Suprapubic skin (tissue), 4 donors: Measurements from ENCODE around the gene TMEM18. TPM values are rescaled to one million over a fixed set of nuclear protein-coding genes. Genes with fewer than 3 reads are reported as not detected.
A peak's percentile ranks its signal among the peaks of the same experiment; 100 is the strongest.

ENCODE experiments used
- DNase-seq, 2 donors: peaks; one replicate each; pipeline ENCODE4 v3.0.0-alpha.2; 2019; ENCODE audit warnings: low spot score in 2 of 2
- H3K27ac ChIP-seq: fragments of 200-600 bp; sonication (generic); one replicate; pipeline ENCODE4 v1.5.1; 2019
- H3K27me3 ChIP-seq: fragments of 200-600 bp; sonication (generic); one replicate; pipeline ENCODE4 v1.5.1; 2019
- H3K36me3 ChIP-seq: fragments of 200-600 bp; sonication (generic); one replicate; pipeline ENCODE4 v1.5.1; 2019
- H3K4me1 ChIP-seq: fragments of 200-600 bp; sonication (generic); one replicate; pipeline ENCODE4 v1.5.1; 2019
- H3K4me3 ChIP-seq: fragments of 200-600 bp; sonication (generic); one replicate; pipeline ENCODE4 v1.5.1; 2019; ENCODE audit warnings: mild to moderate bottlenecking
- H3K9me3 ChIP-seq: fragments of 200-600 bp; sonication (generic); one replicate; pipeline ENCODE4 v1.5.1; 2019
- EP300 ChIP-seq: sonication (generic); formaldehyde crosslinking; IDR thresholded peaks from one replicate; pipeline ENCODE4 v1.6.1; 2017; ENCODE audit warnings: antibody characterized with exemption
- POLR2A ChIP-seq, 2 donors: fragments of 450-650 bp; IDR thresholded peaks; one replicate each; pipeline ENCODE4 v1.6.1; 2017; ENCODE audit warnings: antibody characterized with exemption in 2 of 2, mild to moderate bottlenecking in 2 of 2, moderate library complexity in 2 of 2
- POLR2AphosphoS5 ChIP-seq, 3 donors: sonication (generic); formaldehyde crosslinking; IDR thresholded peaks; one replicate each; pipeline ENCODE4 v1.6.1; 2017; ENCODE audit warnings: antibody characterized with exemption in 3 of 3
- WGBS: methylation state at CpG from one replicate; pipeline ENCODE4 v1.1.5; 2018; 5-methylcytosine and 5-hydroxymethylcytosine counted together
- total RNA-seq, 4 donors: library from RNA; depleted of rRNA; stranded (reverse); fragments of >200 nt; gene quantifications; one replicate each; pipeline ENCODE4 v1.1.0, GENCODE V29; 2016
- TF ChIP-seq, protein P1 (sequence below), 2 donors: fragments of 200-600 bp in 1 of 2; fragments of 450-650 bp in 1 of 2; sonication (generic) in 1 of 2; IDR thresholded peaks; one replicate each; pipeline ENCODE4 v1.5.1; 2016 to 2019; ENCODE audit warnings: antibody characterized with exemption in 2 of 2, mild to moderate bottlenecking in 1 of 2, moderate library complexity in 1 of 2

The TMEM18 gene
- total RNA-seq, 4 donors from 2014 or later, result 20.4 to 24.6 (median 22.0) TPM

DNA sequence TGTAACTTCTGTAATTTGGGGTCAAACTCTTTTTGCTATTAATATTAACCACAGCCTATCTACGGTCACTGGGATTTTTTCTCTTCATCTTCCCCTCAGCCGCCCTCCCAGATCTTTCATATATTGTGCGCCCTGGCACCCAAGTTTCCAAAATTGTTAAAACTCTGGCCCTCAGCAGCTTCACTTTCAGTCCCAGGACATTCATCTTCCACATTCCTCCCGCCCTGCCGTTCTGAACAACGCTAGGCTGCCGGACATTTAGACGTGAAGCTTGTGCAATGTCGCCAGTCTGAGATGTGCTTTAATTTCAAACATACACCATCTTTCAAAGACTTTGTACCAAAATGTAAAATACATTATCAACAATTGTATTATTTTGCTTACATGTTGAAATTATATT, 1.8 kb upstream of the TMEM18 start:
- DNase-seq, result no peak
- WGBS, result 88% methylated on average over 9 of the region's 9 CpGs
- TF ChIP-seq POLR2A (IDR thresholded peaks at IDR 0.05) (no peak), POLR2AphosphoS5 (IDR thresholded peaks at IDR 0.05) (no peak), EP300 (no peak)
- TF ChIP-seq, protein P1, sequence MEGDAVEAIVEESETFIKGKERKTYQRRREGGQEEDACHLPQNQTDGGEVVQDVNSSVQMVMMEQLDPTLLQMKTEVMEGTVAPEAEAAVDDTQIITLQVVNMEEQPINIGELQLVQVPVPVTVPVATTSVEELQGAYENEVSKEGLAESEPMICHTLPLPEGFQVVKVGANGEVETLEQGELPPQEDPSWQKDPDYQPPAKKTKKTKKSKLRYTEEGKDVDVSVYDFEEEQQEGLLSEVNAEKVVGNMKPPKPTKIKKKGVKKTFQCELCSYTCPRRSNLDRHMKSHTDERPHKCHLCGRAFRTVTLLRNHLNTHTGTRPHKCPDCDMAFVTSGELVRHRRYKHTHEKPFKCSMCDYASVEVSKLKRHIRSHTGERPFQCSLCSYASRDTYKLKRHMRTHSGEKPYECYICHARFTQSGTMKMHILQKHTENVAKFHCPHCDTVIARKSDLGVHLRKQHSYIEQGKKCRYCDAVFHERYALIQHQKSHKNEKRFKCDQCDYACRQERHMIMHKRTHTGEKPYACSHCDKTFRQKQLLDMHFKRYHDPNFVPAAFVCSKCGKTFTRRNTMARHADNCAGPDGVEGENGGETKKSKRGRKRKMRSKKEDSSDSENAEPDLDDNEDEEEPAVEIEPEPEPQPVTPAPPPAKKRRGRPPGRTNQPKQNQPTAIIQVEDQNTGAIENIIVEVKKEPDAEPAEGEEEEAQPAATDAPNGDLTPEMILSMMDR (IDR thresholded peaks at IDR 0.05), result no peak

DNA sequence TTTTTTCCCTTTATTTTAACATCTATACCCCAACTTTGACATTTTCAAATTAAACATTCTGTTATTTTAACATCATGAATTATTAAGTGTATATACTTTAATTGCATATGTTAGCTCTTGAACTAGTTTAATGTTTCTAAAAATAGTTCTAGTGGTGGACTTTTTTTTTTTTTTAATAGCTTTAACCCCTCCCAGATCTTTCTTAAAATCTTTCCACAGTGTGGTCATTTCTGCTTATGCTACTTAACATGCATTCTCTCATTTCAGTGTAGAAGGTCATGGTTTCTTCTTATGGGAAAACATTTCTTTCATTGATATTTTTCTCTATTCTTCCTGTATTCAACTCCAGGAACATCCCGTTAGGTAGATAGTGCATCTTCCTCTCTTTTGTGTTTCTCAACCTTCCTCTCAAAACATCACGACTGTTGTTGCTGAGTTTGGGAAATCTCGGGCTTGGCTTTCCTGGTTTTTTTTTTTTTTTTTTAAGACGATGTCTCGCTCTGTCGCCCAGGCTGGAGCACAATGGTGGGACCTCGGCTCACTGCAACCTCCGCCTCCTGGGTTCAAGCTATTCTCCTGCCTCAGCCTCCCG, 849 bp upstream of the TMEM18 start:
- peak overlapping the region; percentile 74 for H3K4me3 ChIP-seq
- peaks cover 5% of the 10 kb centered on the region for H3K36me3 ChIP-seq
- no peak for DNase-seq
- TF ChIP-seq POLR2AphosphoS5 (IDR thresholded peaks at IDR 0.05) (no peak), POLR2A (IDR thresholded peaks at IDR 0.05) (no peak), EP300 (no peak)
- TF ChIP-seq, protein P1 (IDR thresholded peaks at IDR 0.05), result no peak
- H3K9me3 ChIP-seq, result no peaks in the 10 kb centered on the region
- H3K4me1 ChIP-seq, result peaks cover 13% of the 10 kb centered on the region
- peak overlapping the region; percentile 99 for H3K27ac ChIP-seq
- H3K27me3 ChIP-seq, result no peaks in the 10 kb centered on the region
- 56% methylated on average over 9 of the region's 9 CpGs for WGBS

More for the DNA sequence above, 1.8 kb upstream of the TMEM18 start:
- H3K9me3 ChIP-seq, result no peaks in the 10 kb centered on the region
- H3K27ac ChIP-seq, result no peak overlapping the region
- peaks cover 3% of the 10 kb centered on the region for H3K36me3 ChIP-seq
- no peaks in the 10 kb centered on the region for H3K27me3 ChIP-seq
- no peak overlapping the region for H3K4me3 ChIP-seq
- H3K4me1 ChIP-seq, result peaks cover 13% of the 10 kb centered on the region

DNA sequence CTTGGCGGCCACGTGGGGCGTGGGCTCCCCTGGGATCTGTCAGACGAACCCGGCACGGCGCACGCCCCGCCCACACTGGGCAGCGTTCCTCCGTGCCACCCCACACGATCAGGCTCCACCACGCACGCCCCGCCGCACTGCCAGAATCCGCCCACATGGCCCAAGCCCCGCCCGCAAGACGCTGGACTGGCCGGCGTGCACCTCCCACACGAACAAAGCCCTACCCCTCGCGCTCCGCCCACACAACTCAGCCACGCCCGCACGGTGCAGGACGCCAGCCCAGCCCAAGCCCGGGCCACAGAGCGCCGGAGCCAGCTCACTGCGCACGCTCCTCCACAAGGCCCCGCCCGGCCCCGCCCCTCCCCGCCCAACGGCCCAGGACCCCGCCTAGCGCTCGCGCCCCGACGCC, 555 bp downstream of the TMEM18 start:
- Histone ChIP-seq H3K9me3 (no peaks in the 10 kb centered on the region), H3K4me3 (peak overlapping the region; percentile 74), H3K27me3 (no peaks in the 10 kb centered on the region), H3K36me3 (peaks cover 19% of the 10 kb centered on the region), H3K4me1 (peaks cover 13% of the 10 kb centered on the region), H3K27ac (peak overlapping the region; percentile 99)
- WGBS, result no CpG with 5 or more reads among the region's 46 CpGs
- TF ChIP-seq, protein P1 (IDR thresholded peaks at IDR 0.05), result no peak
- TF ChIP-seq EP300 (no peak), POLR2A (IDR thresholded peaks at IDR 0.05) (no peak), POLR2AphosphoS5 (IDR thresholded peaks at IDR 0.05) (peak in 1 of 3 donors; percentile 40)
- DNase-seq, result peak; percentile 99 to 100

DNA sequence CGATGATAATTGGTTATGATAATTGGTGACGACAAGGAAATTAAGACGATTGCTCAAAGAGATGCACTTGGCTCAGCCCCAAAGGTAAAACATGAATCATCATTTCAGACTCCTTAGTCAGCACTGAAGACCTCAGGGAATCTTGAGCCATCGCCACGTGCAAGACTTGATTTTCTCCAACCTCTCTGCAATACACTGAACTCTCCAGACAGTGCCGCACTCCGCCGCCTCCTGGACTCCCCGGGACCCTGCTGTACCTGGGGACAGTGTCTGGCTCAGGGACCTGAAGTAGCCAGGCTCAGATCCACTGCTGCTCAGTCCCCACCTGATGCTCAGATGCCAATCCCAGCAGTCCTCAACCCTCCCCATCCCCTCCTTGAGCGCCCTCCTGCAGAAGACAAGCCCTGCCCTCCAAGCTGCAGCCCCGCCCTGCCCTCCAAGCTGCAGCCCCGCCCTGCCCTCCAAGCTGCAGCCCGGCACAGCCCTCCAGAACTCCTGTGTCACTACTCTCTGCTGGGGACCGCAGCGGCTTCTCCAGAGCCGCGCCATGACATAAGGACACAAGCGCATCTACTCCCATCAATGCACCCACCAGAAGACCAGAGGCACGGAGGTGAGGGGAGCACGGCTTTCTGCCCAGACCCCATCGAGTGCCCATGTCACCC, 1.1 kb downstream of the TMEM18 start:
- 39% methylated on average over 9 of the region's 21 CpGs for WGBS
- DNase-seq, result peak in 1 of 2 donors; percentile 85

DNA sequence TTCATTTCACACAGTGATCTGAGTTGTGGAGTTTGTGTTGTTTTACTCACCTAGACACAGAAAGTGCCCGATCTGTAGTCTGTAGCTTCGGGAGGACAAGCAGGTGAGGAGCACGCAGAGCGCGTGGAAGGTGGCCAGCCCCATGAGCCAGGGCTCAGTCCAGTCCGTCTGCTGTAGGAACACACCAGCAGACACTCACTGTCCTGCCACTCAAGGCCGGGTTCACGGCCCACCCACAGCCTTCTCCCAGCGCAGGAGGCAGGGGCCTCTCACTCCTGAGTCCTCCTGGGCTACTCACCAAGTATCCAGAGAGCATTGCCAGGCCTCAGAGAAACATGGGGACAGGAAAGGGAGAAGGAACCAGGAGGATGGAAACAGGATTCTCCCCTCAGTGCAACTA, 1.7 kb downstream of the TMEM18 start:
- TF ChIP-seq POLR2AphosphoS5 (IDR thresholded peaks at IDR 0.05), result no peak
- TF ChIP-seq, protein P1 (IDR thresholded peaks at IDR 0.05), result no peak
- TF ChIP-seq EP300, result no peak
- no peak for TF ChIP-seq POLR2A (IDR thresholded peaks at IDR 0.05)
- Histone ChIP-seq H3K9me3 (no peaks in the 10 kb centered on the region), H3K27ac (no peak overlapping the region), H3K36me3 (peaks cover 26% of the 10 kb centered on the region), H3K4me3 (no peak overlapping the region), H3K27me3 (no peaks in the 10 kb centered on the region), H3K4me1 (peaks cover 13% of the 10 kb centered on the region)
- WGBS, result 95% methylated on average over 7 of the region's 9 CpGs
- no peak for DNase-seq

More for the DNA sequence above, 1.1 kb downstream of the TMEM18 start:
- Histone ChIP-seq H3K4me3 (peak overlapping the region; percentile 74), H3K27ac (peak overlapping the region; percentile 99), H3K36me3 (peaks cover 20% of the 10 kb centered on the region), H3K9me3 (no peaks in the 10 kb centered on the region), H3K4me1 (peaks cover 13% of the 10 kb centered on the region), H3K27me3 (no peaks in the 10 kb centered on the region)
- no peak for TF ChIP-seq POLR2AphosphoS5 (IDR thresholded peaks at IDR 0.05)
- TF ChIP-seq, protein P1 (IDR thresholded peaks at IDR 0.05), result peak in 1 of 2 donors; percentile 56
